ENCODE results near the gene SMIM20. TPM values are rescaled to one million over a fixed set of nuclear protein-coding genes. Genes with fewer than 3 reads are reported as not detected.
"Not testable (repeated sequence)": the region's sequence is repeated elsewhere in the genome, so short reads cannot be mapped to it uniquely, and the experiment has no call there.

The SMIM20 gene
- 10 to 100 TPM in 1 of 2 donors, under 1 TPM in 1; 0.99 to 21.5 TPM for total RNA-seq

DNA sequence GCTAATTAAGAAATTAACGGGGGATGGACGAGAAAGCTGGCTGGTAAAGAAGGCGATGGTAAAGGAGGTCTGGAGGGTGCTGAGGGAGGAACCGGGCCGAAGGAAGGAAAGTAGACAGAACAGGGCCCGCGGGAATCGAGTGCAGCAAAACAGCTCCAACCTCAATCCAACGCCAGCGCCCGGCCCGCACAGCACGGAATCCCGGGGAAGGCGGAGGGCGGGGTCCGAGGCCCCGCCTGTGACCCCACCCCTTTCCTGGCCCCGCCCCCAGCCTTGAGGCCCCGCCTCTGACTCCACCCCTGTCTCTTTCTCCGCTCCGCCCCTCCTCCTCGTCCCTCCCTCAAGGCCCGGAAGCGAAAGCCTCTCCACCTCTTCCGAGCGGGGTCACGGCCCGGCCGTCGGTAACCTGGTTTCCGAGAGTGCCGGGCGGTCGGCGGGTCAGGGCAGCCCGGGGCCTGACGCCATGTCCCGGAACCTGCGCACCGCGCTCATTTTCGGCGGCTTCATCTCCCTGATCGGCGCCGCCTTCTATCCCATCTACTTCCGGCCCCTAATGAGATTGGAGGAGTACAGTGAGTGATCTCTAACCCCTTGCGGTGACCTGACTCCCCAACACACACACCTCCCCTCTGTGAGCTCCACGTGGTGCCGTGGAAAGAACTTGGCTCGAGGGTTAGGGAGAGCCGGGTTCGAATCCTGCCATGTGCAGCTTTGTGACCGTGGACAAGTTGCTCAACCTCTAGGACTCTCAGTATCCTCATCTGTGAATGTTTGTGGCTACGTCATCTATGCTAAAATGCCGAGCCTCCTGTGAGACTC is at the start of gene SMIM20:
Gene SMIM20 (plus strand): TSS at position 370 of the 819 bp plus-strand sequence. CDS start 94 bp downstream, at position 464.
- H3K9me3 ChIP-seq: no peaks in the 10 kb centered on the region
- ATAC-seq: peak; percentile 98
- WGBS, 2 donors: 0 to 1% methylated on average over 46 to 56 of the region's 57 CpGs
- H3K36me3 ChIP-seq (replicated peaks in 1 of 2; ENCODE audit: insufficient read depth in 1 of 2, low read depth in 2 of 2): no peaks in the 10 kb centered on the region
- no peaks in the 10 kb centered on the region for H3K27me3 ChIP-seq
- DNase-seq: peak; percentile 90 to 94 (median 92)
- H3K27ac ChIP-seq: peak within 1 kb of the TSS; percentile 84 to 96 (median 90)
- peak within 1 kb of the TSS; percentile 37 to 57 for H3K4me3 ChIP-seq
- H3K4me1 ChIP-seq: peaks cover 18% of the 10 kb centered on the region
- TF ChIP-seq, protein P1, sequence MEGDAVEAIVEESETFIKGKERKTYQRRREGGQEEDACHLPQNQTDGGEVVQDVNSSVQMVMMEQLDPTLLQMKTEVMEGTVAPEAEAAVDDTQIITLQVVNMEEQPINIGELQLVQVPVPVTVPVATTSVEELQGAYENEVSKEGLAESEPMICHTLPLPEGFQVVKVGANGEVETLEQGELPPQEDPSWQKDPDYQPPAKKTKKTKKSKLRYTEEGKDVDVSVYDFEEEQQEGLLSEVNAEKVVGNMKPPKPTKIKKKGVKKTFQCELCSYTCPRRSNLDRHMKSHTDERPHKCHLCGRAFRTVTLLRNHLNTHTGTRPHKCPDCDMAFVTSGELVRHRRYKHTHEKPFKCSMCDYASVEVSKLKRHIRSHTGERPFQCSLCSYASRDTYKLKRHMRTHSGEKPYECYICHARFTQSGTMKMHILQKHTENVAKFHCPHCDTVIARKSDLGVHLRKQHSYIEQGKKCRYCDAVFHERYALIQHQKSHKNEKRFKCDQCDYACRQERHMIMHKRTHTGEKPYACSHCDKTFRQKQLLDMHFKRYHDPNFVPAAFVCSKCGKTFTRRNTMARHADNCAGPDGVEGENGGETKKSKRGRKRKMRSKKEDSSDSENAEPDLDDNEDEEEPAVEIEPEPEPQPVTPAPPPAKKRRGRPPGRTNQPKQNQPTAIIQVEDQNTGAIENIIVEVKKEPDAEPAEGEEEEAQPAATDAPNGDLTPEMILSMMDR (IDR thresholded peaks at IDR 0.05): peak in 3 of 7 experiments; percentile 17 to 28 (median 19)
- peak; percentile 59 to 88 (median 85) for TF ChIP-seq POLR2A (IDR thresholded peaks at IDR 0.05)
- intact Hi-C loops (cut with DNase I): no loop called here

GRCh38 chr4:25865586-25865985 is 48.4 kb upstream of the SMIM20 start:
- Histone ChIP-seq H3K4me3 (no peak overlapping the region), H3K36me3 (replicated peaks in 1 of 2; ENCODE audit: insufficient read depth in 1 of 2, low read depth in 2 of 2) (no peaks in the 10 kb centered on the region), H3K27me3 (no peaks in the 10 kb centered on the region), H3K4me1 (peaks cover 29% of the 10 kb centered on the region), H3K9me3 (no peaks in the 10 kb centered on the region), H3K27ac (no peak overlapping the region)
- TF ChIP-seq, protein P1 (IDR thresholded peaks at IDR 0.05): no peak
- TF ChIP-seq POLR2A (IDR thresholded peaks at IDR 0.05): no peak
- 45 to 71% methylated on average over 3 to 4 of the region's 4 CpGs for WGBS, 2 donors
- ATAC-seq (peak; percentile 22), DNase-seq (peak; percentile 44 to 78 (median 58))
- intact Hi-C loops (cut with DNase I): no loop called here

GRCh38 chr4:25866401-25866800 is 47.6 kb upstream of the SMIM20 start:
- H3K4me3 ChIP-seq; H3K27ac ChIP-seq; H3K36me3 ChIP-seq (replicated peaks in 1 of 2; ENCODE audit: insufficient read depth in 1 of 2, low read depth in 2 of 2); DNase-seq; H3K27me3 ChIP-seq; ATAC-seq; H3K9me3 ChIP-seq; intact Hi-C loops (cut with DNase I): not testable (repeated sequence)
- 80 to 88% methylated on average over 4 of the region's 4 CpGs for WGBS, 2 donors
- peaks cover 21% of the 10 kb centered on the region for H3K4me1 ChIP-seq

- no peaks in the 10 kb centered on the region for H3K9me3 ChIP-seq
- no peak overlapping the region for H3K27ac ChIP-seq
- ATAC-seq: no peak
- no peaks in the 10 kb centered on the region for H3K27me3 ChIP-seq
- H3K4me1 ChIP-seq: peaks cover 21% of the 10 kb centered on the region
- no peak for DNase-seq
- H3K4me3 ChIP-seq: no peak overlapping the region
- H3K36me3 ChIP-seq (replicated peaks in 1 of 2; ENCODE audit: insufficient read depth in 1 of 2, low read depth in 2 of 2): no peaks in the 10 kb centered on the region
- WGBS, 2 donors: 79 to 85% methylated on average over 6 of the region's 6 CpGs
- intact Hi-C loops (cut with DNase I): no loop called here
- no peak for TF ChIP-seq POLR2A (IDR thresholded peaks at IDR 0.05)
- TF ChIP-seq, protein P1 (IDR thresholded peaks at IDR 0.05): no peak
Measured at GRCh38 chr4:25867781-25868294, 46.2 kb upstream of the SMIM20 start.

DNA sequence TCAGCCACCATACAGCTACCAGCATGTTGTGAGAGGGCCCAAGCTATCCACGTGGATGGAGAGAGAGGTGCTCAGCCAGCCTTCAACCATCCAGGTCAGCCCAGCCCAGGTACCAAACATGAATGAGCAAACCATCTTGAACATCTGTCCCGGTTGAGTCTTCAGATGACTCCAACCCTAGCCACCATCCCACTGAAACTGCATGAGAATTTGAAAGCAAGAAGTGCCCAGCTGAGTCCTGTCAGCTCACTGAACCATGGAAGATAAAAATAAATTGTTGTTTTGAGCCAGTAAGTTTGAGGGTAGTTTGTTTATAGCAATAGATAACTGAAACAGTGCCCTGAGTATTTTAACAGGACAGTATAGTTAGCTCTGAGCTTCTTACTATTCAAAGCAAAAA is 43.9 kb upstream of the SMIM20 start:
- intact Hi-C loops (cut with DNase I): no loop called here
- Histone ChIP-seq H3K4me3 (no peak overlapping the region), H3K4me1 (peaks cover 17% of the 10 kb centered on the region), H3K9me3 (no peaks in the 10 kb centered on the region), H3K36me3 (replicated peaks in 1 of 2; ENCODE audit: insufficient read depth in 1 of 2, low read depth in 2 of 2) (no peaks in the 10 kb centered on the region), H3K27me3 (no peaks in the 10 kb centered on the region), H3K27ac (no peak overlapping the region)
- 92 to 96% methylated on average over 2 of the region's 2 CpGs for WGBS, 2 donors
- DNase-seq (no peak), ATAC-seq (no peak)
- no peak for TF ChIP-seq POLR2A (IDR thresholded peaks at IDR 0.05)
- TF ChIP-seq, protein P1 (IDR thresholded peaks at IDR 0.05): no peak

Data from body of pancreas (tissue), 4 donors.